ENCODE measurements around the gene CDK5.

CDK5 gene

DNA sequence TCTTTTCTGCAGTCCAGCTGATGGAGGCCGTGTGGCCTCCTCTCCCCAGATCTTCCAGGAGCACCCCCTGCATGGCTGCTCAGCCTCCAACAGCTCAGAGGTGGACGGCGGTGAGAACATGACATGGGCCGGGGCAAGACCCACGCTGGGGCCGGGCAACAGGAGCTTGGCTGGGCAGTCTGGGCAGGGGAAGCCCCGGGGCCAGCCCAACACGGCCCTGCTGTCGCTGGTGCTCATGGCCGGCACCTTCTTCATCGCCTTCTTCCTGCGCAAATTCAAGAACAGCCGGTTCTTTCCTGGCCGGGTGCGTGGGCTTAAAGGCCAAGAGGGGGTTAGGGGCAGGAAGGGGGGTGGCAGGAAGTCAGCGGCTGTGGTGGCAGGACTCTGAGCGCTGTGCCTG is 16.3 kb upstream of the CDK5 start:
- no peak for DNase-seq (ENCODE audit: low read depth)

DNA sequence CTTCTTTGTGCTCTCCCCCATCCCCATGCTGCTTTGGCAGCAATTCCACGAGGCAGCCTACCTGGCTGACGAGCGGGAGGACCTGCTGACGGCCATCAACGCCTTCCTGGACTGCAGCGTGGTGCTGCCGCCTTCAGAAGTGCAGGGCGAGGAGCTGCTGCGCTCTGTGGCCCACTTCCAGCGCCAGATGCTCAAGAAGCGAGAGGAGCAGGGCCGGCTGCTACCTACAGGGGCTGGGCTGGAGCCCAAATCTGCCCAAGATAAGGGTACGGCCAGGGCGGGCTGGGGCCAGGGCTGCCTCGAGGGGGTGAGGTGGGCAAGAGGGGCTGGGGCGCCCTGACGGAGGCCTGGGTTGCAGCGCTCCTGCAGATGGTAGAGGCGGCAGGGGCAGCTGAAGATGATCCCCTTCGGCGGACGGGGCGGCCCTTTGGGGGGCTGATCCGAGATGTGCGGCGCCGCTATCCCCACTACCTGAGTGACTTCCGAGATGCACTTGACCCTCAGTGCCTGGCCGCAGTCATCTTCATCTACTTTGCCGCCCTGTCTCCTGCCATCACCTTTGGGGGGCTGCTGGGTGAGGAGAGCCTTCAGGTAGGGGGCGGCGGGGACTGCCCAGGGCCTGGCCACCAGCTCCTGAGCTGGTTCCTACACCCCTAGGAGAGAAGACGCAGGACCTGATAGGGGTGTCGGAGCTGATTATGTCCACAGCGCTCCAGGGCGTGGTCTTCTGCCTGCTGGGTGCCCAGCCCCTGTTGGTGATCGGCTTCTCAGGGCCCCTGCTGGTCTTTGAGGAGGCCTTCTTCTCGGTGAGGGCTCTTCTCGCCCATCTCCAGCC is 13.6 kb upstream of the CDK5 start:
- DNase-seq (ENCODE audit: low read depth): no peak

DNA sequence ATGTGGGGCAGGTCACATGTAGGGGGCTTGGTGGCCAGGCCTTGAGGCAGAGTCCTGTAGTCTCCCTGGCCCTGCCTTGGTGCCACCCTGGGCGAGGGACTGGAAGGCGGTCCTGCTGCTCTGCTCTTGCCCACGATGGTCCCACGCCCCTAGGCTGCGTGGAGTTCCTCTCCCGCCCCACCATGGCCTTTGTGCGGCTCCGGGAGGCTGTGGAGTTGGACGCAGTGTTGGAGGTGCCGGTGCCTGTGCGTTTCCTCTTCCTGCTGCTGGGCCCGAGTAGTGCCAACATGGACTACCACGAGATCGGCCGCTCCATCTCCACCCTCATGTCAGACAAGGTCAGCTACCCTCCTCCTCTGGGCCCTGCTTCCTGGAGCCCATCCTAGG is 12.9 kb upstream of the CDK5 start:
- no peak for DNase-seq (ENCODE audit: low read depth)

DNA sequence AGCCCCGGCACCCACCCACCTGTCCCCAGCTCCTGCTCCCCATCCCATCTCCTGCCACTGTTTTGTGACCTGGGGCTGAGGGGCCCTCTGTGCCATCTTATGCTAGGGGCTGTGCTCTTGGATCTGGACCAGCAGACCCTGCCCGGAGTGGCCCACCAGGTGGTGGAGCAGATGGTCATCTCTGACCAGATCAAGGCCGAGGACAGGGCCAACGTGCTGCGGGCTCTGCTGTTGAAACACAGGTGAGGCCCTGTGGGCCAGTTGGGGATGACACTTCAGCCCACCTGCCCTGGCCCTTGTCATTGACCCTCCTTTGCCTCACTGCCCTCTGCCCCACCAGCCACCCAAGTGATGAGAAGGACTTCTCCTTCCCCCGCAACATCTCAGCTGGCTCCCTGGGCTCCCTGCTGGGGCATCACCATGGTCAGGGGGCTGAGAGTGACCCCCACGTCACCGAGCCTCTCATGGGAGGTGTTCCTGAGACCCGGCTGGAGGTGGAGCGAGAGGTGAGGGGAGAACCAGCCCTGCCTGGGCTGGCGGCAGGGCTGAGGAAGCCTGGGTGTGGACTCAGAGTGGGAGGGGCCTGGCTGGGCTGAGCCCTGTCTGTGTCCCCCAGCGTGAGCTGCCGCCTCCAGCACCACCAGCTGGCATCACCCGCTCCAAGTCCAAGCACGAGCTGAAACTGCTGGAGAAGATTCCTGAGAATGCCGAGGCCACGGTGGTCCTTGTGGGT is 12.3 kb upstream of the CDK5 start:
- DNase-seq (ENCODE audit: low read depth): no peak

DNA sequence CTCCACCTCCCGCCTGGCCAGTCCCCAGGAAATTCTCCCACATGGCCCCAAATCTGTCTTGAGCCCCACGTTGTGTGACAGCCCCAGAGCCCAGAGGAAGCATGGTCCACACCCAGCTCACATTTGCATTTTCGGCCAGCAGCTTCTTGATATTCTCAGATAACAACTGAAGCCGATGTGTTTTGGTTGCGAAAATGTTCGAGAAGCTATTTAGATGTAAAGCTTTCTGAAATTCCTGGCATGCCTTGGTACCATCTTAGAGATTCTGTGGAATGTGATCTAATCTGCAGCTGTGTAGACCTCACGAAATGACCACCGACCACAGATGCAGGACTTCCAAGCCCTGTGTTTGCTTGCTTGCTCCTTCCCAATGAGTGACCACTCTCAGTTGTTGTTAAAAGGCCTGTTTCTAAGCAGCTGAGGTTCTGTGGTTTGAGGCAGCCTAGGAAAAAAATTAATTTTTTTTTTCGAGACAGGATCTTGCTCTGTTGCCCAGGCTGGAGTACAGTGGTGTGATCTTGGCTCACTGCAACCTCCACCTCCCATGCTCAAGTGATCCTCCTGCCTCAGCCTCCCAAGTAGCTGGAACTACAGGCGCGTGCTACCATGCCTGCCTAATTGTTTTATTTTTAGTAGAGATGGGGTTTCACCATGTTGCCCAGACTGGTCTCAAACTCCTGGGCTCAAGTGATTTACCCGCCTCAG is 10.5 kb upstream of the CDK5 start:
- no peak for DNase-seq (ENCODE audit: low read depth)

DNA sequence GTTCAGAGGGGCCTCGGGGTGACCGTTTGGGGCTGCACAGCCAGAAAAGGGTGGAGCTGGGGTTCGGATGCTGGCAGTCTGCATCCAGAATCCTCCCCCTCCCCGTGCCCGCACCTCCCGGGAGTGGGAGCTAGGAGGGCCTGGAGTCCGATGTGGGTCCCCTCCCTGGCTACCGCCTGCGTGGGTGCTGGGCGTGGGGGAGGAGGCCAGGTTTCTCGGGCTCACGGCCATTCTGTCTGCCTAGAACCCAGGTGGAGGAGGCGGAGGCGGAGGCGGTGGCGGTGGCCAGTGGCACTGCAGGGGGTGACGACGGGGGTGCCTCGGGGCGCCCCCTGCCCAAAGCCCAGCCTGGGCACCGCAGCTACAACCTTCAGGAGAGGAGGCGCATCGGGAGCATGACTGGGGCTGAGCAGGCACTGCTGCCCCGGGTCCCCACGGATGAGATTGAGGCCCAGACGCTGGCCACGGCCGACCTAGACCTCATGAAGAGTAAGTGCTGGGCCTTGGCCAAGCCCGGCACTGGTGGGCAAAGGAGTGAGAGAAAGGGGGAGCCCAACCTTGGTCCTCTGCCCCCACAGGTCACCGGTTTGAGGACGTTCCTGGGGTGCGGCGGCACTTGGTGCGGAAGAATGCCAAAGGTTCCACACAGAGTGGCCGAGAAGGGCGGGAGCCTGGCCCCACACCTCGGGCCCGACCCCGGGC is 8.7 kb upstream of the CDK5 start:
- no peak for DNase-seq (ENCODE audit: low read depth)

DNA sequence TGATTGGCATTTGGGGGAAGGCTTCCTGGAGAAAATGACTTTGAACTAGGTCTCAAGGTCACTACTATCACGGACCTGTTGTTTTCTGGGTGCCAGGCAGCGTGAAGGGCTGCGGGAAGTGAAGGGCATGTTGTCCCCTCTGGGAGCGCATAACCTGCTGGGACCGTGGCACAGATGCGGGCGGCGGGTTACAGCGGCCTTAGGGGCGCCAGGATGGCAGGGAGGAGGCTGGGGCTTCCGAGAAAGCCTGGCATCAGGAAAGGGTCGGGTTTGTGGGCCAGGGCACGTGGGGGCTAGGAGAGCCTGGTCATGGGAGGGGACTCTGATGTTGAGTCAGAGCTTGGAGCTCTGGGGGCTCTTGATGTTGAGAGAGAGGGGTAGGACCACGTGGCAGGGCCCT is 7.8 kb upstream of the CDK5 start:
- no peak for DNase-seq (ENCODE audit: low read depth)

DNA sequence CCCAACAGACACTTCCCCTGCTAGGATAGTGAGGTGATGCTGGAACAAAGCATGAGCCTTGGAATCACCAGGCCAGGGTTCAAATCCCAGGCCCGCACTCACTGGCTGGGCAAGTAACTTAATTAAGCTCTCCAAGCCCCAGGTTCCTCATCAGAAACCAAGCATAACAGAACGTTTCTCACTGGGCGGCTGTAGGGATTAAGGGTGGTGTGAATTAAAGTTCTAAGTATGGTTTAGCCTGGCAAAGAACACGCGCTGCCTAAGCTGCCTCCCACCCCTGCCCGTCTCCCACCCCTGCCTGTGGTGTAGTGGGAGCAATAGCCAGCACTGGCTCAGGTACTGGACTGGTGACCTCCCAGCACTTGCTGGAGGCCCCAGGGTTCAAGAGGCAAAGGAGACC is 7.3 kb upstream of the CDK5 start:
- DNase-seq (ENCODE audit: low read depth): no peak

DNA sequence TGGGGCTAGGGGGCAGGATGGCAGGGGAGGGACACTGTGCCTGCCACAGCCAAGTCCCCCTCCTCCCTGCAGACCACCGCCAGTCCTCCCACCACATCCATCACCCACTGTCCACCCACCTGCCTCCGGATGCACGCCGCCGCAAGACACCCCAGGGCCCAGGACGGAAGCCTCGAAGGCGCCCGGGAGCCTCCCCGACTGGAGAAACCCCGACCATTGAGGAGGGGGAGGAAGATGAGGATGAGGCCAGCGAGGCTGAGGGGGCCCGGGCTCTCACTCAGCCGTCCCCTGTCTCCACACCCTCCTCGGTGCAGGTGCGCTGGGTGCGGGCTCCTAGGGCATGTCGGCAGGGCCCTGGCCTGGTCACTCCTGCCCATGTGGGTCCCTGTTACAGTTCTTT is 6.8 kb upstream of the CDK5 start:
- DNase-seq (ENCODE audit: low read depth): no peak

DNA sequence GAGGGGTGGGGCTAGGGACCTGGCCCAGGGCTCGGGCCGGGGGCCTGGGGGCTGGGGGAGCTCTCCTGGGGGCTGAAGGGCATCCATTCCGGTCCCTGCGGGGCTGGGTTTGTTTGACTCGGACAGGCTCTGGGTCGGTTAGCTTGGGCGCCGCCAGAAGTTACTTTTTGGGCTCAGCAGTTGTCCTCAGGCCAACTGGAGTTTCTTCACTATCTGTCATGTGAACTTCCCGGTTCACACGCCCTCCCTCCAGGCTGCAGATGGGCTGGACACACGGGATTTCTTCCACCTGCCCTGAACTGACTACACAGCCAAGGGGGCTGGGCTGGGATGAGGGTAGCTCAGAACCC is 5.5 kb upstream of the CDK5 start:
- no peak for DNase-seq (ENCODE audit: low read depth)

DNA sequence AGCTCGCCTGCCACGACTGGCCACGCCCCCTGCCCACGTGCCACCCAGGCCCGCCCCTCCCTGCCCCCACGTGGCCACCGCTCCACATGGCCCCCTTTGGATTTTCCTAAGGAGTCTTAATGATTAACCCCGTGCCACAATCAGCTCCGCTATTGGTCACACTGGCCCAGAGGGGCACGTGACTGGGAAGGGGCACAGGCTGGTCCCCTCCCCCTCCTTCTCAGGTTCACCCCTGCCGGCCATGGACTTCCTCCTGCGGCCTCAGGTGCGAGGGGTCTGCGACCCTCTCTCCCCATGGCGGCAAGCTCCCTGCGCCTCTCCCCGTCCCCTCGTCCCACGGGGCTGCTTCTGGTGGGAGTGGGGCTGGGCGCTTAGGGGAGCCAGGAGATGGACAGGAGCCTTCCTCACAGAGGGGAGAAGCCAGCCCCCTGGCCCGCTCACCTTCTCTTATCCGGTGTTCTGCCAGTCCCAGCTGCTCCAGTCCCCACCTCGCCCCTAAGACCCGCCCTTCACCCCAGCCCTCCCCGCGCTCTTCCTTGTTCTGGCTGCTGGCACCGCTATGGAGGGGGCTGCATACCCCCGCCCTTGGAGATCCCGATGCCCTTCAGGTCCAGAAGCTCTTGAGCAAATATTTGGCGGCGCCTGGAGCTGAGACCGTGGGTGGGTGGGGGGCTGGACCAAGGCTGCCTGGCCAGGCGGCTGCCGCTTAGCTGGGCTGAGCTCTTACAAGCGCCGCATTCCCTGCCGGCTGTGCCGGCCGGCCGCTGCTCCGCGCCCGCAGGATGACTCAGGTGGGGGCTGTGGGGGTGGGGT is 4.9 kb upstream of the CDK5 start:
- no peak for DNase-seq (ENCODE audit: low read depth)

DNA sequence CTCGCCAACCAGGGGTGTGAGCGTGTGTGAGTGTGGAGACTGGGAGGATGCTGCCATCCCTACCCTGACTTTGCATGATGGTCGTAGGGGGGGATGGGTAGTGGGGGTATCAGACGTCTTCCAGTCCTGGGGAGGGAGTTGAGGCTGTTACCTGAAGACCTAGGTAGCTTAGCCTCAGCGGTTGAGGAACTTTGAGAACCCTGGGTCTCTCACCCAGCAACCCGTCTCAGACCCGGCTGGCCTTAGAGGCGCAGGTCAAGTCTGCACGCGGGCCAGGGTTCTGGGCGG is 4.4 kb upstream of the CDK5 start:
- no peak for DNase-seq (ENCODE audit: low read depth)

DNA sequence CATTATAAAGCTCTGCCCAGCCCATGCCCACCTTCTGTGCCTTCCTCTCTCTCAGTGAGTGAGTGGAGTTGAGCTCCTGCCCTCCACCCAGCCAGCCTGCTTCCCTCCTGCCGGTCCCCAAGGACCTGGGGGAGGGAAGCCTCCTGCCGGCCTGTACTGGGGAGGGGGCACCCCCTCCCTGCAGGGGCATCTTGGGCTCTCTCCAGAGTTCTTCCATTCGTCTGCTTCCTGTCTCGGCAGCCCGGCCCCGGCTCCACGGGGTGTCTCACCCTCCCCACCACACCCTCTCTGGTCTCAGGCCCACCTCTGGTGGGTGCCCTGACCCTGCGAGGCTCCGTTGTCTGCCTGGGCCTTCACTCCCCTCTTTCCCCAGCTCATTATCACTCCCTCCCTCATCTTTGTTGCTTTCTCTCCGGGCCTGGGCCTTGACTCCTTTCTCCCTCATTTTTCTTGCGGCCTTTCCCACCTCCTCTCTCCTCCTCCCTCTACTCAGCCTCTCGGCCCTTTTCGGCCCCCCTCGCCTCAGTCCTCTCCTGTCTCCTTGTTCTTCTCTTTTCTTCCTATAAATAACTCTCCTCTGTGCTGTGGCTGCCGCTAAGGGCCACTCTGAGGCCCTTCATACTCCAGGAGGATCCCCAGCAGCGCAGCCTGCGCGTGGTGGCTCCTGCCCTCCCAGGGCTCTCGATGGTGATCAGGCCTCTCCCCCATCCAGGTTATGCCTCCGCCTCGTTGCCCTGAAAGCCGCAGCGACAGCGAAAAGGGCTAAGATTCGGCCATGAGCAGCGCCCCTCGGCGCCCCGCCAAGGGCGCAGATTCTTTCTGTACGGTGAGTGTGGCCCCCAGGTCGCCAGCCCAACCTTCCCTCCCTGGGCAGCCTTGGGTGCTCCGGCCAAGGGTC is 3.8 kb upstream of the CDK5 start:
- no peak for DNase-seq (ENCODE audit: low read depth)

DNA sequence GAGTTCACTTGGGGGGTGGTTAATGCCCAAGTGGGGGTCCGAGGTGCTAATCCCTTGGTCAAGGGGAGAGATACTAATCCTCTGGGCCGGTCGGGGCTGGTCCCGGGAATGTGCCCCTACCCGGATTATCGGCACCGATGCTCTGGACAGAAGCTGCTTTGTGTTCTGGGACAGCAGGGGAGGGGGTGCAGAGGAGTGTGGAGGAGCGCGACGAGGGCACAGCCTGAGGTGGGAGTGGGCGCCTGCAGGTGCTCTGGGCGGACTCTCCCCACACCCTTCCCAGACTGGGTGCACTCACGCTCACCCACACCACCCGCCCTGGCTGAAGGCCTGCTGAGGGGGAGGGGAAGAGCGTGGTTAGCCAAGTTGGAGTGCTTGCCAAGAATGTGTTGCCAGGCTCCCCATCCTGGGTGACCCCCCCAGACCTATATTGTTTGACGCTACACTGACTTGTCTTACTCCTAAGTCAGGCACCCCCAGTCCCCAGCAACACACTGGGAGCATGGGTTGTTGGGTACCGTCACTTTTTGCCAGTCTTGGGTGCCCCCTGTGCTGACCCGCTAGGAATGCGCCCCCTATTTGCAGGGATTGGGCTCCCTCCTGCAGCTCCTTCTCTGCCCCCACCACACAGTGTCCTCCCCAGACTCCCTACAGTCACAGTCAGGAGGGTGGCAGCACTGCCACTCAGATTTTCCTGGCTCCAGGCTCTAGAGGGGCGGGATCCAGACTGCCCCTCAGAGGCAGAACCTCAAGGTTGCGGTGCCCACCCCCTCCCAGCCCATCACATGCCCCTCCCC is 2.9 kb upstream of the CDK5 start:
- DNase-seq (ENCODE audit: low read depth): no peak

DNA sequence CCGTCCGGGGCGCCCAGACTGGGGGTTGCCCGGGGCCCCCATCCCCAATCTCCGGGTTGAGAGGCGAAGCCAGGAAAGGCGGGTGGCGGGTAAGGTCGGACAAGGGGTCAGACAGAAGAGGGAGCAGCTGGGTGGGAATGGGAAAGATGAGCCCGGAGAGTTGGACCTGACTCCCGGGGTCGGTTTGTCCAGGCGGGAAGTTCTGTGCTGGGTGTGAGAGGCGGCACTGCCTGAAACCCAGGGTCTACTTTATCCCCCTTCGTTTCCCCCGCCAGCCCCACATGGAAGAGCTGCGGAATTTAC is 2.4 kb upstream of the CDK5 start:
- DNase-seq (ENCODE audit: low read depth): no peak

DNA sequence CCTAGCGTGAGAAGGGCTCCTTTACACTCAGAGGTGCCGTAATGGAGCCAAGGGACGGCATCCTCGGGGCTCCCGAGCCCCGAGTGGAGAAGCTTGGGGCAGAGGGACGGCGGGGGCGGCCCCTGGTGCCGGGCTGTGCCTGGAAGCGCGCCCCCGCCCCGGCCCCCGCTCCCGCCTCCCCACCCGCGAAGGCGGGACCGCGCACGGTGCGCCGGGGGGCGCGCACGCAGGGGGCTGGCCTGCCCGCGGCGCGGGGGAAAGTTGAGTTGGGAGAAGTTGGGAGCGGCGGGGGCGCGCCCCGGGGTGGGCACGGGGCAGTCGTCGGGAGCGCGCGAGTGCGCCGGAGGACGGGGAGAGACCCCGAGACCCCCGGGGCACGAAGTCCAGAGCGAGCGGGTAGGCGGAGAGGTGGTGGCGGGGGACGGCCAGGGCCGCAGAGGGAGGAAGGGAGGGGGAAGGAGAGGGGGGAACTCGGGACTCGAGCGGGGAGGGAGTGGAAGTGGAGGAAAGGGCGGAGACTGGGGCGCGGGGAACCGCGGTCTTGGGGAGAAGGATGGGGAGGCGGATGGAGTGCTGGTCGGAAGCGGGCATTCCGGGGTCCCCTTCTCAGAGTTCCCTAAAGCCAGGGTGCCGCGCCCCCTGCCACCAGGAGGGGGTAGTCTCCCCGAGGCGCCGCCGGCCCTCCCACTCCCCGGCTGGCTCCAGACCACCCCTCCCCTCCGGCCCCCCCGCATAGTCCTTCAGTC is 1.8 kb upstream of the CDK5 start, which contains the start of gene SLC4A2:
Gene SLC4A2, plus strand, starts transcription at position 223 of the 746 bp plus-strand sequence. CDS start 2,399 bp downstream, outside the sequence.
- DNase-seq (ENCODE audit: low read depth): peak; percentile 63

DNA sequence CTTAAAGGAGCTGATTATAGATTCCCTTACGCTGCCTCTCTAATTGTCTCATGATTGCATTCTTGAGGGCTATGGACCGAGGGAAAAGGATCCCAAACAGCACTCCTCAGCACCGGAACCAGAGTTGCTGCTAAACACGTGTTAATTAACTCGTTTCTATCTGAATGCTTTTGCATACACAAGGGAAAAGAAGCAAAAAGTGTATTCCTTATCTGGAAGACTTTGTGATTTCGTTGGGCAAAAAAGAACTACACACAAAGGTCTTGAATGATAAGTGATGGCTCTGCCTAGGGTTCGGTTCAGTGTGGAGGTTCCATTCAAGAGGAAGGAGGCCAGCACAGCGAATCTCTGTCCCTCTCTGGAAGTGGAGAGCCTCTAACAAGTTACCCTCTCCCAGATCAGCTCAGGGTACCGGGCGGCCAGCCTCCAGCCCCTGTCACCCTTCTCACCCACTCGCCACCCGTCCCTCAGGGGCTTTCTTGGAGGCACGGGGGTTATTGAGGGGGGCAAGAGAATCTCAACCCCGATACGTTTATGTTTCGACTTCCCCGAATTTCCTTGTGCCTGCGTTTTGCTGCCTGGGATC is 1.2 kb upstream of the CDK5 start:
- no peak for DNase-seq (ENCODE audit: low read depth)

DNA sequence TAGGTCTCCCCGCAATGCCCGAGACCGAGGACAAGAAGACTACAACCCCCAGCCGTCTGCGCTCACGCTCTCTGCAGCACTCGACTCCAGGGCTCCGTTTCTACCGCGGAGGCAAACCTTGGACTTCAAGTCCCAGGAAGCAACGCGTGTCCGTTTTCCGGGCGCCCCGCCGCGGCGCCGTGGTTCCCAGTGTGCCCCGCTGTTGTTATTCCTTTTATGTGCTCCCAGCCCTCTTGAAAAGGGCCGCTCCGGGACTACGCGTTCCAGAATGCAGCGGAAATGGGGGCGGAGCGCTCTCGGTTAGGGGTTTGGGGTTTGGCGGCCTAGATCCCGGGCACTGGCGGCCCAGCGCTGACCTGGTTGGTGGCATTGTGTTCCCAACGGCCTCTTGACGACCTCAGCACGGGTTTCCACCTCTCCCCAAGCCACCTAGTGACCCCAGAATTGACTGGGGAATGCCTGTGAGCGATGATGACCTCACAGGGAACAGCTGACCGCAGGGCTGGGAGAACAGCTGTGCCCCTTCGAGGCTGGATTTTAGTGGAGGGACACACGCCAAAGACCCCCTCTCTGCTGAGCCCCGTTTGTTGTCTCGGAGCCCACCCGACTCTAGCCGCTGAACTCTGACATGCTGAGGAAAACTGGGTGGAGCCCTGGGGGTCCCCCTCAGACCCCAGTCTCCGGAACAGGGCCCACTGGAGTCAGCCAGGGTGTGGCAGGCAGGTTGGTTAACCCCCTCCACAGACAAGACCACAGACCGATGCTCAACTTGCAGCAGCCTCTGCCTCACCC is 488 bp upstream of the CDK5 start:
- peak; percentile 95 for DNase-seq (ENCODE audit: low read depth)
